Measurements from ENCODE around the gene SP3. TPM values are rescaled to one million over a fixed set of nuclear protein-coding genes. Genes with fewer than 3 reads are reported as not detected.
A peak's percentile ranks its signal among the peaks of the same experiment; 100 is the strongest.

Gene SP3
- total RNA-seq, 1 donor from 2014 or later, result 94.5 TPM

DNA sequence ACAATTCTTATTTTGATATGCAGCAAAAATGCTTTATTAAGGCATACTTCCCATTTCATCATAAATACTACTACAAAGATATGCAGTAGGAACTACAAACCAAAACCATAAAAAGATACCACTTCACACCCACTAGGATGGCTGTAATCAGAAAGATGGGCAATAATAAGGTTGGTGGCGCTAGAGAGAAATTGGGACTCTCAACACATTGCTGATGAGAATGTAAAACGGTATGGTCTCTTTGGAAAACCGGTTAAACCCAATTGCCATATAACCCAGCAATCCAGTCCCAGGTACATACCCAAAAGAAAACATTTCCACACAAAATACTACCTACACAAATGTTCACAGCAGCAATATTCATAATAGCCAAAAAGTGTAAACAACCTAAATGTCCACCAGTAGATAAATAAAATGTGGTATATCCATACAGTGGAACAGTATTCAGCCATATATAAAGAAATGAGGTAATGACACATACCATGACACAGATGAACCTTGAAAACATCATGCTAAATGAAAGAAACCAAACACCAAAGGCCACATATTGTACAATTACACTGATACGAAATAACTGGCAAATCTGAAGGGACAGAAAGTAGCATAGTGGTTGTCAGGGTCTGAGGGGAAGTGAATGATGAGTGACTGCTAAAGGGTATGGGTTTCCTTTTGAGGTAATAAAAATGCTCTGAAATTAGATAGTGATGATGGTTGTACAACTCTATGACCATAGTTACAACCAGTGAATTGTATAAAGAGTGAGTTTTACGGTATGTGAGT, 12.7 kb downstream of the SP3 start:
- H3K9me3 Mint-ChIP-seq, result peaks cover 9% of the 10 kb centered on the region
- TF ChIP-seq, protein P1, sequence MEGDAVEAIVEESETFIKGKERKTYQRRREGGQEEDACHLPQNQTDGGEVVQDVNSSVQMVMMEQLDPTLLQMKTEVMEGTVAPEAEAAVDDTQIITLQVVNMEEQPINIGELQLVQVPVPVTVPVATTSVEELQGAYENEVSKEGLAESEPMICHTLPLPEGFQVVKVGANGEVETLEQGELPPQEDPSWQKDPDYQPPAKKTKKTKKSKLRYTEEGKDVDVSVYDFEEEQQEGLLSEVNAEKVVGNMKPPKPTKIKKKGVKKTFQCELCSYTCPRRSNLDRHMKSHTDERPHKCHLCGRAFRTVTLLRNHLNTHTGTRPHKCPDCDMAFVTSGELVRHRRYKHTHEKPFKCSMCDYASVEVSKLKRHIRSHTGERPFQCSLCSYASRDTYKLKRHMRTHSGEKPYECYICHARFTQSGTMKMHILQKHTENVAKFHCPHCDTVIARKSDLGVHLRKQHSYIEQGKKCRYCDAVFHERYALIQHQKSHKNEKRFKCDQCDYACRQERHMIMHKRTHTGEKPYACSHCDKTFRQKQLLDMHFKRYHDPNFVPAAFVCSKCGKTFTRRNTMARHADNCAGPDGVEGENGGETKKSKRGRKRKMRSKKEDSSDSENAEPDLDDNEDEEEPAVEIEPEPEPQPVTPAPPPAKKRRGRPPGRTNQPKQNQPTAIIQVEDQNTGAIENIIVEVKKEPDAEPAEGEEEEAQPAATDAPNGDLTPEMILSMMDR (conservative IDR thresholded peaks at IDR 0.05), result no peak
- no peak overlapping the region for H3K4me3 Mint-ChIP-seq
- peaks cover 18% of the 10 kb centered on the region for H3K4me1 Mint-ChIP-seq (ENCODE audit: unreplicated experiment)
- DNase-seq (ENCODE audit: extremely low spot score, unreplicated experiment), result no peak
- H3K27me3 Mint-ChIP-seq, result no peaks in the 10 kb centered on the region
- H3K36me3 Mint-ChIP-seq, result peaks cover 57% of the 10 kb centered on the region
- H3K27ac Mint-ChIP-seq, result no peak overlapping the region

- H3K27ac Mint-ChIP-seq, result no peak overlapping the region
- no peak overlapping the region for H3K4me3 Mint-ChIP-seq
- peaks cover 9% of the 10 kb centered on the region for H3K9me3 Mint-ChIP-seq
- TF ChIP-seq, protein P1 (conservative IDR thresholded peaks at IDR 0.05), result no peak
- no peaks in the 10 kb centered on the region for H3K27me3 Mint-ChIP-seq
- H3K36me3 Mint-ChIP-seq, result peaks cover 44% of the 10 kb centered on the region
- DNase-seq (ENCODE audit: extremely low spot score, unreplicated experiment), result no peak
- peaks cover 10% of the 10 kb centered on the region for H3K4me1 Mint-ChIP-seq (ENCODE audit: unreplicated experiment)
These were observed 16.3 kb downstream of the SP3 start for GRCh38 chr2:173948842-173949241.

- Mint-ChIP-seq H3K4me1 (ENCODE audit: unreplicated experiment) (peaks cover 16% of the 10 kb centered on the region), H3K27me3 (no peaks in the 10 kb centered on the region), H3K27ac (no peak overlapping the region), H3K9me3 (peaks cover 15% of the 10 kb centered on the region), H3K36me3 (peaks cover 47% of the 10 kb centered on the region), H3K4me3 (no peak overlapping the region)
- TF ChIP-seq, protein P1 (conservative IDR thresholded peaks at IDR 0.05), result no peak
- no peak for DNase-seq (ENCODE audit: extremely low spot score, unreplicated experiment)
These were observed 17.0 kb downstream of the SP3 start for GRCh38 chr2:173948198-173948597.

DNA sequence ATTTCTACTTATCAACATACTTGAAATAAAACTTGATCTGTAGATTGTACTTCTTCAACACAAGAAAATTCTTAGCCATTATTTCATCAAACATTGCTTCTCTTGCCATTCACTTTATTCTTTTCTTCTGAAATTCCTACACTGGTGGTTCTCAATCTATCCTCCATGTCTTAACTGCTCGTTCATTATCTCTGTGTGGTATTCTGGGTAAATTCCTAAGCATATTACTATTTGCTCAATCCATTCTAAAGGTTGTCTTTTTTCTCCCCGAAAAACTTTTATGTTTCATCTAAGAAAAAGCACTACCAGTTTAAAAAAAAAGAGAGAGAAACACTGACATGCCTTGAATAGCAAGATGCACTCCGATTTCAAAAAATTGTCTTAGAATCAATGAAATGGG, 18.0 kb downstream of the SP3 start:
- H3K4me3 Mint-ChIP-seq, result no peak overlapping the region
- no peak overlapping the region for H3K27ac Mint-ChIP-seq
- no peak for DNase-seq (ENCODE audit: extremely low spot score, unreplicated experiment)
- TF ChIP-seq, protein P1 (conservative IDR thresholded peaks at IDR 0.05), result no peak
- H3K36me3 Mint-ChIP-seq, result peaks cover 45% of the 10 kb centered on the region
- peaks cover 9% of the 10 kb centered on the region for H3K9me3 Mint-ChIP-seq
- H3K4me1 Mint-ChIP-seq (ENCODE audit: unreplicated experiment), result peaks cover 18% of the 10 kb centered on the region
- no peaks in the 10 kb centered on the region for H3K27me3 Mint-ChIP-seq

GRCh38 chr2:173943738-173944137, 21.4 kb downstream of the SP3 start:
- Mint-ChIP-seq H3K27me3 (no peaks in the 10 kb centered on the region), H3K4me1 (ENCODE audit: unreplicated experiment) (peaks cover 38% of the 10 kb centered on the region)

More at GRCh38 chr2:173943738-173944137, 21.4 kb downstream of the SP3 start:
- peaks cover 50% of the 10 kb centered on the region for H3K36me3 Mint-ChIP-seq
- DNase-seq (ENCODE audit: extremely low spot score, unreplicated experiment), result no peak
- peaks cover 9% of the 10 kb centered on the region for H3K9me3 Mint-ChIP-seq
- peak overlapping the region; percentile 80 for H3K27ac Mint-ChIP-seq
- TF ChIP-seq, protein P1 (conservative IDR thresholded peaks at IDR 0.05), result no peak
- H3K4me3 Mint-ChIP-seq, result no peak overlapping the region
